Measurements from ENCODE around the gene TBC1D22A.
"Not testable (repeated sequence)": the region's sequence is repeated elsewhere in the genome, so short reads cannot be mapped to it uniquely, and the experiment has no call there.

TBC1D22A gene

GRCh38 chr22:47166033-47166404, 403.6 kb downstream of the TBC1D22A start:
- peaks cover 3 to 25% (median 12%) of the 10 kb centered on the region in 11 experiments; a peak in 19 of 22 replicates for H3K27me3 ChIP-seq
- TF ChIP-seq Cebpa-rat (IDR thresholded peaks at IDR 0.05): no peak
- H3K4me3 ChIP-seq: no peak overlapping the region
- peaks cover 35 to 69% (median 54%) of the 10 kb centered on the region in 10 experiments for H3K4me1 ChIP-seq
- H3K4me2 ChIP-seq: peak overlapping the region in 9 of 11 experiments; percentile 62 to 91 (median 83); a peak in 15 of 22 replicates
- no peak overlapping the region; a peak in 1 of 22 replicates for H3K9ac ChIP-seq
- H3K9me3 ChIP-seq (replicated peaks in 1 of 11): peaks cover 0 to 14% (median 11%) of the 10 kb centered on the region in 11 experiments; a peak in 17 of 22 replicates
- H3K36me3 ChIP-seq: peaks cover 8 to 54% (median 18%) of the 10 kb centered on the region in 11 experiments; a peak in 18 of 22 replicates
- H4K20me1 ChIP-seq: peaks cover 55 to 81% (median 65%) of the 10 kb centered on the region in 11 experiments
- no peak overlapping the region for H3K27ac ChIP-seq

GRCh38 chr22:47166446-47167016, 404.1 kb downstream of the TBC1D22A start:
- peak overlapping the region in 5 of 11 experiments; percentile 78 to 88 (median 85); a peak in 7 of 22 replicates for H3K4me2 ChIP-seq
- peaks cover 0 to 14% (median 11%) of the 10 kb centered on the region in 11 experiments; a peak in 17 of 22 replicates for H3K9me3 ChIP-seq (replicated peaks in 1 of 11)
- peaks cover 49 to 81% (median 60%) of the 10 kb centered on the region in 11 experiments for H4K20me1 ChIP-seq
- H3K4me3 ChIP-seq: no peak overlapping the region
- H3K27me3 ChIP-seq: peaks cover 0 to 20% (median 7%) of the 10 kb centered on the region in 11 experiments; a peak in 16 of 22 replicates
- peaks cover 8 to 54% (median 18%) of the 10 kb centered on the region in 11 experiments; a peak in 18 of 22 replicates for H3K36me3 ChIP-seq
- H3K4me1 ChIP-seq: peaks cover 35 to 69% (median 54%) of the 10 kb centered on the region in 10 experiments
- H3K9ac ChIP-seq: no peak overlapping the region
- no peak overlapping the region for H3K27ac ChIP-seq
- no peak for TF ChIP-seq Cebpa-rat (IDR thresholded peaks at IDR 0.05)

- TF ChIP-seq Cebpa-rat (IDR thresholded peaks at IDR 0.05): no peak
- Histone ChIP-seq H3K27me3 (peaks cover 0 to 15% (median 2%) of the 10 kb centered on the region in 11 experiments; a peak in 7 of 22 replicates), H3K4me3 (no peak overlapping the region), H3K9me3 (replicated peaks in 1 of 11) (peaks cover 0 to 14% (median 11%) of the 10 kb centered on the region in 11 experiments; a peak in 17 of 22 replicates), H3K9ac (no peak overlapping the region), H3K4me2 (no peak overlapping the region), H4K20me1 (peaks cover 44 to 76% (median 55%) of the 10 kb centered on the region in 11 experiments), H3K4me1 (peaks cover 35 to 64% (median 52%) of the 10 kb centered on the region in 10 experiments), H3K36me3 (peaks cover 8 to 54% (median 18%) of the 10 kb centered on the region in 11 experiments; a peak in 18 of 22 replicates), H3K27ac (no peak overlapping the region)
These were observed 404.6 kb downstream of the TBC1D22A start for GRCh38 chr22:47167056-47167455.

- H3K4me2 ChIP-seq, H3K9ac ChIP-seq, H3K27ac ChIP-seq, H3K4me3 ChIP-seq: not testable (repeated sequence)
- peaks cover 0 to 14% (median 11%) of the 10 kb centered on the region in 11 experiments; a peak in 17 of 22 replicates for H3K9me3 ChIP-seq (replicated peaks in 1 of 11)
- peaks cover 35 to 60% (median 52%) of the 10 kb centered on the region in 10 experiments for H3K4me1 ChIP-seq
- H3K27me3 ChIP-seq: peaks cover 0 to 13% (median 0%) of the 10 kb centered on the region in 11 experiments; a peak in 4 of 22 replicates
- H4K20me1 ChIP-seq: peaks cover 36 to 69% (median 50%) of the 10 kb centered on the region in 11 experiments
- peaks cover 8 to 56% (median 18%) of the 10 kb centered on the region in 11 experiments; a peak in 18 of 22 replicates for H3K36me3 ChIP-seq
These were observed 405.5 kb downstream of the TBC1D22A start for GRCh38 chr22:47167921-47168320.

- Histone ChIP-seq H3K4me1 (peaks cover 33 to 56% (median 48%) of the 10 kb centered on the region in 10 experiments), H3K9ac (no peak overlapping the region), H3K36me3 (peaks cover 8 to 60% (median 18%) of the 10 kb centered on the region in 11 experiments; a peak in 18 of 22 replicates), H3K27ac (no peak overlapping the region), H3K4me3 (no peak overlapping the region), H3K4me2 (no peak overlapping the region), H4K20me1 (peaks cover 31 to 69% (median 45%) of the 10 kb centered on the region in 11 experiments), H3K27me3 (peaks cover 0 to 13% (median 0%) of the 10 kb centered on the region in 11 experiments; a peak in 4 of 22 replicates), H3K9me3 (replicated peaks in 1 of 11) (peaks cover 0 to 14% (median 11%) of the 10 kb centered on the region in 11 experiments; a peak in 17 of 22 replicates)
- TF ChIP-seq Cebpa-rat (IDR thresholded peaks at IDR 0.05): no peak
These were observed 406.0 kb downstream of the TBC1D22A start for GRCh38 chr22:47168441-47168840.

- Histone ChIP-seq H4K20me1 (peaks cover 24 to 65% (median 38%) of the 10 kb centered on the region in 11 experiments), H3K27ac (no peak overlapping the region), H3K4me3 (no peak overlapping the region), H3K36me3 (peaks cover 8 to 60% (median 23%) of the 10 kb centered on the region in 11 experiments; a peak in 19 of 22 replicates), H3K27me3 (peaks cover 0 to 13% (median 0%) of the 10 kb centered on the region in 11 experiments; a peak in 4 of 22 replicates), H3K9me3 (replicated peaks in 1 of 11) (peaks cover 0 to 14% (median 11%) of the 10 kb centered on the region in 11 experiments; a peak in 17 of 22 replicates), H3K4me1 (peaks cover 26 to 49% (median 41%) of the 10 kb centered on the region in 10 experiments), H3K4me2 (peak overlapping the region in 1 of 11 experiments; percentile 19; a peak in 1 of 22 replicates), H3K9ac (no peak overlapping the region)
- TF ChIP-seq Cebpa-rat (IDR thresholded peaks at IDR 0.05): no peak
These were observed 406.7 kb downstream of the TBC1D22A start for GRCh38 chr22:47168900-47169800.

- H3K27ac ChIP-seq: no peak overlapping the region
- H3K9me3 ChIP-seq (replicated peaks in 1 of 11): peaks cover 0 to 14% (median 11%) of the 10 kb centered on the region in 11 experiments; a peak in 17 of 22 replicates
- peaks cover 20 to 43% (median 35%) of the 10 kb centered on the region in 10 experiments for H3K4me1 ChIP-seq
- peak overlapping the region in 6 of 11 experiments; percentile 7 to 48 (median 32); a peak in 6 of 22 replicates for H3K4me2 ChIP-seq
- peaks cover 0 to 11% (median 0%) of the 10 kb centered on the region in 11 experiments; a peak in 4 of 22 replicates for H3K27me3 ChIP-seq
- peaks cover 11 to 60% (median 28%) of the 10 kb centered on the region in 11 experiments; a peak in 19 of 22 replicates for H3K36me3 ChIP-seq
- no peak for TF ChIP-seq Cebpa-rat (IDR thresholded peaks at IDR 0.05)
- H4K20me1 ChIP-seq: peaks cover 18 to 59% (median 31%) of the 10 kb centered on the region in 11 experiments
- H3K9ac ChIP-seq: no peak overlapping the region
- no peak overlapping the region for H3K4me3 ChIP-seq
These were observed 407.3 kb downstream of the TBC1D22A start for GRCh38 chr22:47169801-47170140.

GRCh38 chr22:47170511-47171440, 408.3 kb downstream of the TBC1D22A start:
- not testable (repeated sequence) for H3K4me3 ChIP-seq
- H3K4me1 ChIP-seq: peaks cover 10 to 33% (median 25%) of the 10 kb centered on the region in 10 experiments

More at GRCh38 chr22:47170511-47171440, 408.3 kb downstream of the TBC1D22A start:
- not testable (repeated sequence) for H3K27me3 ChIP-seq
- Histone ChIP-seq H3K27ac (peak overlapping the region in 1 of 11 experiments; percentile 17; a peak in 1 of 22 replicates), H4K20me1 (peaks cover 8 to 49% (median 21%) of the 10 kb centered on the region in 11 experiments; a peak in 20 of 22 replicates), H3K4me2 (peak overlapping the region in 10 of 11 experiments; percentile 10 to 58 (median 46); a peak in 15 of 22 replicates), H3K9me3 (replicated peaks in 1 of 11) (peaks cover 0 to 14% (median 11%) of the 10 kb centered on the region in 11 experiments; a peak in 17 of 22 replicates), H3K36me3 (peaks cover 11 to 66% (median 33%) of the 10 kb centered on the region in 11 experiments; a peak in 19 of 22 replicates), H3K9ac (peak overlapping the region in 1 of 11 experiments; percentile 27; a peak in 2 of 22 replicates)
